Nephron (organoid): Measurements from ENCODE around the gene WDTC1.

ENCODE experiments used
- H3K27ac Mint-ChIP-seq, 3 experiments: 2 replicates each; pipeline ENCODE4 v1.8.0; 2020; ENCODE audit warnings: mixed read lengths in 3 of 3, mild to moderate bottlenecking in 2 of 3, moderate library complexity in 1 of 3
- H3K27me3 Mint-ChIP-seq: 2 replicates; pipeline ENCODE4 v1.8.0; 2021; ENCODE audit warnings: low read depth, mild to moderate bottlenecking, moderate library complexity, mixed read lengths
- H3K36me3 Mint-ChIP-seq: 2 replicates; pipeline ENCODE4 v1.8.0; 2020; ENCODE audit warnings: low read depth, mixed read lengths
- H3K4me1 Mint-ChIP-seq: 2 replicates; pipeline ENCODE4 v1.8.0; 2020; ENCODE audit warnings: mixed read lengths
- H3K4me3 Mint-ChIP-seq, 3 experiments: 2 replicates each; pipeline ENCODE4 v1.8.0; 2020; ENCODE audit warnings: mild to moderate bottlenecking in 3 of 3, mixed read lengths in 3 of 3, moderate library complexity in 2 of 3
- H3K9me3 Mint-ChIP-seq: 2 replicates; pipeline ENCODE4 v1.8.0; 2020; ENCODE audit warnings: mixed read lengths
- TF ChIP-seq, protein P1 (sequence below), 3 experiments: fragments of 200-600 bp; sonication (generic); IDR thresholded peaks; one replicate each; pipeline ENCODE4 v1.5.0; 2021; ENCODE audit warnings: antibody characterized with exemption in 3 of 3; ENCODE audit not compliant: unreplicated experiment in 3 of 3

The WDTC1 gene

DNA sequence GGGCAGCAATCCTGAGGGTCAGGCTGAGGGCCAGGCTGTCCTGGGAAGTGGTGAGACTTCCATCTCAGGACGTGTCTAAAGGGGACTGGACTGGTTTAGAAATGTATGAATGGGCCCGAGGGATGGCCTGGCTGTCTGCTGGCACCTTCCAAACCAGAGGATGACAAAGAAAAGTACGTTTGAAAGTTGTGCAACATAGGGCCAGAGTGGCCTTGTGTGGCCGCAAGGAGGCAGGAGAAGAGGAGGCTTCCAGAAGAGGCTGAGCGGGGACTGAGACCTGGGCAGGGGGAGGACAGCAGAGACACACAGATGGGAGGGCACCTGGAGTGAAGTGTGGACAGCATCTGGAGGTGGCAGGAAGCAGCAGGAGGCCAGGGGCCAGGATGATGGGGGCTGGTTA is 104.8 kb downstream of the WDTC1 start:
- Mint-ChIP-seq H3K9me3 (no peaks in the 10 kb centered on the region), H3K27ac (peak overlapping the region in 2 of 3 experiments; percentile 10 to 81), H3K36me3 (peaks cover 18% of the 10 kb centered on the region), H3K4me1 (peaks cover 30% of the 10 kb centered on the region), H3K27me3 (no peaks in the 10 kb centered on the region), H3K4me3 (peak overlapping the region in 1 of 3 experiments; percentile 58)
- TF ChIP-seq, protein P1, sequence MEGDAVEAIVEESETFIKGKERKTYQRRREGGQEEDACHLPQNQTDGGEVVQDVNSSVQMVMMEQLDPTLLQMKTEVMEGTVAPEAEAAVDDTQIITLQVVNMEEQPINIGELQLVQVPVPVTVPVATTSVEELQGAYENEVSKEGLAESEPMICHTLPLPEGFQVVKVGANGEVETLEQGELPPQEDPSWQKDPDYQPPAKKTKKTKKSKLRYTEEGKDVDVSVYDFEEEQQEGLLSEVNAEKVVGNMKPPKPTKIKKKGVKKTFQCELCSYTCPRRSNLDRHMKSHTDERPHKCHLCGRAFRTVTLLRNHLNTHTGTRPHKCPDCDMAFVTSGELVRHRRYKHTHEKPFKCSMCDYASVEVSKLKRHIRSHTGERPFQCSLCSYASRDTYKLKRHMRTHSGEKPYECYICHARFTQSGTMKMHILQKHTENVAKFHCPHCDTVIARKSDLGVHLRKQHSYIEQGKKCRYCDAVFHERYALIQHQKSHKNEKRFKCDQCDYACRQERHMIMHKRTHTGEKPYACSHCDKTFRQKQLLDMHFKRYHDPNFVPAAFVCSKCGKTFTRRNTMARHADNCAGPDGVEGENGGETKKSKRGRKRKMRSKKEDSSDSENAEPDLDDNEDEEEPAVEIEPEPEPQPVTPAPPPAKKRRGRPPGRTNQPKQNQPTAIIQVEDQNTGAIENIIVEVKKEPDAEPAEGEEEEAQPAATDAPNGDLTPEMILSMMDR (IDR thresholded peaks at IDR 0.05; ENCODE audit: unreplicated experiment in 3 of 3): no peak

DNA sequence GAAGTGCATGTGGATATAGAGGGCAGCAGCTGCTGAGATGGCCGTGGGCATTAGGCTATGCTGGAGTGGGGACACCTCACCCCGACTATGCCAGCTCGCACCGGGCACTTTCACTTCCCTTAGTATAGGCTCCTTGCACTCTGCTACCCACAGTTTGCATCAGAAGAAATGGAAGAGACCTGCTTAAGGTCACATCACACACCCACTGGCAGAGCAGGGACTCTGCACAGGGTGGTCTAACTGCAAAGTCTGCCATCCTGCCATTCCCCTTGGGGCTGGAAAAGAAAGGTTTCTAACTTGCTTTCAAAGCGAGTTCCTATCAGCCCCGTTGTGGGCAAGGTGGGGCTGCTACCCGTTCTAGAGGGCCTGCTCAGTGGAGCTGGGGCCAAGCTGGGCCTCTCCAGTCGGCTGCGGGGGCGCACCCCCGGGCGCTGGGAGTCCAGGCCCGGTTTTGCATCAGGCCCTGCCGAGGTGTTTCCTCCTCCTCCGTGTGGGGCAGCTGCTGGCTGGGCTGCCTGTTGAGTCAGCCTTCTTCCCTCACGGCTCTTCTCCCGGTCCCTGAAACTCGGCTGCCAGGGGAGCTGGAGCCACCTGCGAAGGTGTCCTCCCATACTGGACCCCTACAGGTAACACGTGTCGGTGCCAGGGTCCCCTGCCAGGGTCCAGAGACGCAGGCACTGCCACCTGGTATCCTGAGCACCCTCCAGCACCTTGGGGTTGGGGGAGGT is 107.3 kb downstream of the WDTC1 start, which contains the start of gene SYTL1:
SYTL1 (plus strand) TSS at position 498 of the 728 bp plus-strand sequence. CDS start 3,313 bp downstream, outside the sequence.
- Mint-ChIP-seq H3K9me3 (no peaks in the 10 kb centered on the region), H3K27me3 (no peaks in the 10 kb centered on the region)
- TF ChIP-seq, protein P1 (IDR thresholded peaks at IDR 0.05; ENCODE audit: unreplicated experiment in 3 of 3): no peak

DNA sequence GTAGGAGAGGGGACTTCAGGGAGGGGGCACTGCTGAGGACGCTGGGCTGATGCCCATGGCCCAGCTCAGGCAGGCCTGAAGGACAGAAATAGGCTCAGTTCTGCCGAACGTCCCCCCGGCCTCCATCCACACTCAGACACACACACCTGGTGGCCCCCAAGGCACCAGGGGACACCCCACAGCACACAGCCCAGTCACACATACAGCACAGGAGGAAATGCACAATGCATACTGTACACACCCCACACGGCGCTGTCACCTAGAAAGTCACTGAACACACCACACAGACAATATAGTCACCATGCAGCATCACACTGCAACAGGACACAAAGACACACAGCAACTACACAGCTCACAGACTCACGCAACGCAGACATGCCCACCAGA is 108.0 kb downstream of the WDTC1 start:
- Mint-ChIP-seq H3K4me1 (peaks cover 30% of the 10 kb centered on the region), H3K27me3 (peaks cover 4% of the 10 kb centered on the region), H3K36me3 (no peaks in the 10 kb centered on the region), H3K27ac (peak overlapping the region; percentile 32 to 90 (median 79)), H3K9me3 (no peaks in the 10 kb centered on the region), H3K4me3 (peak overlapping the region; percentile 38 to 78 (median 71))
- TF ChIP-seq, protein P1 (IDR thresholded peaks at IDR 0.05; ENCODE audit: unreplicated experiment in 3 of 3): no peak

More for the DNA sequence above, 107.3 kb downstream of the WDTC1 start, which contains the start of gene SYTL1:
- Mint-ChIP-seq H3K4me3 (peak within 1 kb of the TSS; percentile 38 to 78 (median 71)), H3K4me1 (peaks cover 30% of the 10 kb centered on the region), H3K36me3 (peaks cover 4% of the 10 kb centered on the region), H3K27ac (peak within 1 kb of the TSS; percentile 32 to 90 (median 79))

DNA sequence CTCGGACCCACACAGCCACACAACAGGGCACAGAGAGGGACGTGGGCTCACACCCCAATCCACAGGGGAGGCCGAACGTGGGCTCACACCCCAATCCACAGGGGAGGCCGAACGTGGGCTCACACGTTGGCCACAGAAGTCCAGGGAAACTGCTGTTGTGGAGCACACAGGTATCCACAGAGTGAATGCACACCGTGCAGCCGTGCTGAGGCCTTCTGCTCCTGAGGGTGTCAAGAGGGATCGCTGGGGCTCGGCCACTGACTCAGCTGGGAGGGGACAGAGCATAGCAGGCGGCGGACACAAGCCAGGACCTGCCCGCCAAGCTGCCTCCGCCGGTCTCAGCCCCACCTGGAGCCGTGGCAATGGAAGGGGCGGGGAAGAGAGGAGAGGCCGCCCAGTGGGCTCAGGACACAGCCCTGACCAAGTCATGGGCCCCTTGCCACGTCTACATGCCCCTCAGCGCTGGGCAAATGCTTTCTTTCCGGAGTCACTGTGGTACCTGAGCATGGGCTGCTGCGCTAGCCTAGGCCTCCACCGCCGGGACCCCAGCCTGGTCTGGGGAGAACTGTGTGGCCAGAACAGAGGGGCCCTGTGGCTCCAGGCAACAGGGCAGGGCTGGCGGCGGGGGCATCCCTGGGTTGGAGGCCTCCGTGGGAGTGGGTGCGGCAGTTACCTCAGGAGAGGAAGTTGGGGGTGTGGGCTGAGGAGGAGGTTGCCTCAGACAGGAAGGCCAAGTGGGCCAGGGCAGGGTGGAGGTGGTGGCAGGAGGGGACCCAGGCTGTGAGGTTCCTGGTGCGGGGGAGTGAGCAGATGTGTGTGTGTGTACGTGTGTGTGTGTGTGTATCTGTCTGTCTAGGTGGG is 108.6 kb downstream of the WDTC1 start:
- Mint-ChIP-seq H3K9me3 (no peaks in the 10 kb centered on the region), H3K36me3 (no peaks in the 10 kb centered on the region), H3K27me3 (peaks cover 9% of the 10 kb centered on the region), H3K4me3 (peak overlapping the region; percentile 71 to 78 (median 78)), H3K4me1 (peaks cover 30% of the 10 kb centered on the region), H3K27ac (peak overlapping the region; percentile 32 to 90 (median 79))
- TF ChIP-seq, protein P1 (IDR thresholded peaks at IDR 0.05; ENCODE audit: unreplicated experiment in 3 of 3): no peak

DNA sequence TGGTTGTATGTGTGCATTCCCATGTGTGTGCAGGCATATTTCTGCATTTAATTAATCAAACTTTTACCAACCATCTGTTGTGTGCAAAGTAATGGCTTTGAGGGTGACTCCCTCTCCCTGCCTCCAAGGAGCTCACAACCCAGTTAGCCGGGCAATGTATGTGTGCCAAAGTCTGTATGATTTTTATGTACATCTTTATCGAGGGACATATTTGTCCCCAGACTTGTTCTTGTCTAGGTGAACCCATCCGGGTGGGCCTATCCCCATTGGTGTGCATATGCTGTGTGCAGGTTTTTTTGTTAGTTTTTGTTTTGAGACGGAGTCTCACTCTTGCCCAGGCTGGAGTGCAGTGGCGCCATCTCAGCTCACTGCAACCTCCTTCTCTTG is 109.2 kb downstream of the WDTC1 start:
- TF ChIP-seq, protein P1 (IDR thresholded peaks at IDR 0.05; ENCODE audit: unreplicated experiment in 3 of 3): no peak
- Mint-ChIP-seq H3K4me1 (peaks cover 30% of the 10 kb centered on the region), H3K9me3 (no peaks in the 10 kb centered on the region), H3K27ac (peak overlapping the region; percentile 31 to 90 (median 67)), H3K4me3 (peak overlapping the region; percentile 56 to 78 (median 78)), H3K27me3 (peaks cover 13% of the 10 kb centered on the region), H3K36me3 (no peaks in the 10 kb centered on the region)
